ENCODE results near the gene AKT2.

Gene AKT2

GRCh38 chr19:40326201-40326600, 41.1 kb upstream of the AKT2 start:
- no peak for TF ChIP-seq CTCF (IDR thresholded peaks at IDR 0.05; ENCODE audit: low read depth, low read length)
- Histone ChIP-seq H3K9me3 (ENCODE audit: insufficient read depth, low read length) (no peaks in the 10 kb centered on the region), H3K4me1 (ENCODE audit: low read length) (no peaks in the 10 kb centered on the region), H3K79me2 (ENCODE audit: low read length) (no peaks in the 10 kb centered on the region), H3K27me3 (ENCODE audit: low read depth, low read length) (no peaks in the 10 kb centered on the region), H3K4me3 (ENCODE audit: low read length) (no peak overlapping the region), H3K4me2 (ENCODE audit: low read length) (no peak overlapping the region), H3K36me3 (replicated peaks; ENCODE audit: low read depth, low read length) (peaks cover 53% of the 10 kb centered on the region), H3K27ac (ENCODE audit: low read length) (no peak overlapping the region), H4K20me1 (ENCODE audit: insufficient read depth, low read length) (0 out of 2 replicates have a peak, but pooled peaks cover 4% of the 10 kb centered on the region), H2AFZ (ENCODE audit: low read depth, low read length) (no peak overlapping the region), H3K9ac (ENCODE audit: low read length) (no peak overlapping the region)

- Histone ChIP-seq H3K9ac (ENCODE audit: low read length) (no peak overlapping the region), H4K20me1 (ENCODE audit: insufficient read depth, low read length) (no peaks in the 10 kb centered on the region), H2AFZ (ENCODE audit: low read depth, low read length) (no peak overlapping the region), H3K4me3 (ENCODE audit: low read length) (no peak overlapping the region), H3K36me3 (replicated peaks; ENCODE audit: low read depth, low read length) (peaks cover 50% of the 10 kb centered on the region), H3K9me3 (ENCODE audit: insufficient read depth, low read length) (no peaks in the 10 kb centered on the region), H3K27ac (ENCODE audit: low read length) (no peak overlapping the region), H3K4me2 (ENCODE audit: low read length) (no peak overlapping the region), H3K79me2 (ENCODE audit: low read length) (no peaks in the 10 kb centered on the region), H3K4me1 (ENCODE audit: low read length) (no peaks in the 10 kb centered on the region), H3K27me3 (ENCODE audit: low read depth, low read length) (no peaks in the 10 kb centered on the region)
- TF ChIP-seq CTCF (IDR thresholded peaks at IDR 0.05; ENCODE audit: low read depth, low read length): no peak
- no peak for TF ChIP-seq EZH2phosphoT487 (IDR thresholded peaks at IDR 0.05; ENCODE audit: low read depth)
These were observed 38.6 kb upstream of the AKT2 start for GRCh38 chr19:40323705-40324104.

GRCh38 chr19:40322951-40323615, 37.9 kb upstream of the AKT2 start:
- no peaks in the 10 kb centered on the region for H4K20me1 ChIP-seq (ENCODE audit: insufficient read depth, low read length)
- no peak overlapping the region for H3K9ac ChIP-seq (ENCODE audit: low read length)
- H3K27ac ChIP-seq (ENCODE audit: low read length): no peak overlapping the region
- H3K9me3 ChIP-seq (ENCODE audit: insufficient read depth, low read length): no peaks in the 10 kb centered on the region
- TF ChIP-seq CTCF (IDR thresholded peaks at IDR 0.05; ENCODE audit: low read depth, low read length) (no peak), EZH2phosphoT487 (IDR thresholded peaks at IDR 0.05; ENCODE audit: low read depth) (no peak)
- peaks cover 51% of the 10 kb centered on the region for H3K36me3 ChIP-seq (replicated peaks; ENCODE audit: low read depth, low read length)
- no peaks in the 10 kb centered on the region for H3K4me1 ChIP-seq (ENCODE audit: low read length)
- no peaks in the 10 kb centered on the region for H3K79me2 ChIP-seq (ENCODE audit: low read length)
- no peaks in the 10 kb centered on the region for H3K27me3 ChIP-seq (ENCODE audit: low read depth, low read length)
- H3K4me3 ChIP-seq (ENCODE audit: low read length): no peak overlapping the region
- H2AFZ ChIP-seq (ENCODE audit: low read depth, low read length): no peak overlapping the region
- no peak overlapping the region for H3K4me2 ChIP-seq (ENCODE audit: low read length)

GRCh38 chr19:40322271-40322610, 37.1 kb upstream of the AKT2 start:
- Histone ChIP-seq H3K4me3 (ENCODE audit: low read length) (no peak overlapping the region), H2AFZ (ENCODE audit: low read depth, low read length) (no peak overlapping the region), H3K27ac (ENCODE audit: low read length) (no peak overlapping the region), H3K9me3 (ENCODE audit: insufficient read depth, low read length) (no peaks in the 10 kb centered on the region), H4K20me1 (ENCODE audit: insufficient read depth, low read length) (no peaks in the 10 kb centered on the region), H3K4me2 (ENCODE audit: low read length) (no peak overlapping the region), H3K79me2 (ENCODE audit: low read length) (no peaks in the 10 kb centered on the region), H3K36me3 (replicated peaks; ENCODE audit: low read depth, low read length) (peaks cover 43% of the 10 kb centered on the region), H3K9ac (ENCODE audit: low read length) (no peak overlapping the region), H3K4me1 (ENCODE audit: low read length) (no peaks in the 10 kb centered on the region), H3K27me3 (ENCODE audit: low read depth, low read length) (no peaks in the 10 kb centered on the region)
- no peak for TF ChIP-seq CTCF (IDR thresholded peaks at IDR 0.05; ENCODE audit: low read depth, low read length)
- no peak for TF ChIP-seq EZH2phosphoT487 (IDR thresholded peaks at IDR 0.05; ENCODE audit: low read depth)
